PC-9 (cell line): ENCODE results near the gene SORCS2.

Source experiments
- EZH2 ChIP-seq: fragments of 200-600 bp; sonication (generic); IDR thresholded peaks from 2 replicates; pipeline ENCODE4 v1.8.0; 2017; ENCODE audit warnings: antibody characterized with exemption, low read depth
- TF ChIP-seq, protein P1 (sequence below): fragments of 200-600 bp; sonication (generic); conservative IDR thresholded peaks from 2 replicates; pipeline ENCODE4 v1.6.1; 2017; ENCODE audit warnings: mixed run types, antibody characterized with exemption, mild to moderate bottlenecking, moderate library complexity

DNA sequence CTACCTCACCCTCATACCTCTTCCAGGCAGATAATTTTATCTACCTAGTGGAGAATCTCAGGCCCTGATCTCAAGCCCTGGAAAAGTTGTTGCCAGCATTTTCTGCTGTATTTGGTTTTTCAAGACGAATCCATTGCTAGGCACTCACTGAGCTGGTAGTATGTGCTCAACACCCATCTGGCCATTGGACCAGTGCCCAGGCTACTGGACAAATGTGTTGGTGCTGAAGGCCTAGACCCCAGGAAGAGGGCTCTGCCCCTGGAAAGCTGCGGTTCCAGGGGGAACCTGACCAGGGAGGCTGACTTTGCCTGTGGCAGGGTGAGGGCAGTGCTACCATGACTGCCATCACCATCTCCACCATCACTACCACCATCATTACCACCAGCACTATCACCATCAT is 170.0 kb downstream of the SORCS2 start:
- TF ChIP-seq, protein P1, sequence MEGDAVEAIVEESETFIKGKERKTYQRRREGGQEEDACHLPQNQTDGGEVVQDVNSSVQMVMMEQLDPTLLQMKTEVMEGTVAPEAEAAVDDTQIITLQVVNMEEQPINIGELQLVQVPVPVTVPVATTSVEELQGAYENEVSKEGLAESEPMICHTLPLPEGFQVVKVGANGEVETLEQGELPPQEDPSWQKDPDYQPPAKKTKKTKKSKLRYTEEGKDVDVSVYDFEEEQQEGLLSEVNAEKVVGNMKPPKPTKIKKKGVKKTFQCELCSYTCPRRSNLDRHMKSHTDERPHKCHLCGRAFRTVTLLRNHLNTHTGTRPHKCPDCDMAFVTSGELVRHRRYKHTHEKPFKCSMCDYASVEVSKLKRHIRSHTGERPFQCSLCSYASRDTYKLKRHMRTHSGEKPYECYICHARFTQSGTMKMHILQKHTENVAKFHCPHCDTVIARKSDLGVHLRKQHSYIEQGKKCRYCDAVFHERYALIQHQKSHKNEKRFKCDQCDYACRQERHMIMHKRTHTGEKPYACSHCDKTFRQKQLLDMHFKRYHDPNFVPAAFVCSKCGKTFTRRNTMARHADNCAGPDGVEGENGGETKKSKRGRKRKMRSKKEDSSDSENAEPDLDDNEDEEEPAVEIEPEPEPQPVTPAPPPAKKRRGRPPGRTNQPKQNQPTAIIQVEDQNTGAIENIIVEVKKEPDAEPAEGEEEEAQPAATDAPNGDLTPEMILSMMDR, result no peak
- TF ChIP-seq EZH2, result no peak
